ENCODE results near the gene CORO1C.

- TF ChIP-seq CTCF (IDR thresholded peaks at IDR 0.05) = no peak
- TF ChIP-seq EP300 (IDR thresholded peaks at IDR 0.05) = no peak
- no peak for TF ChIP-seq POLR2A (IDR thresholded peaks at IDR 0.05)
- no peak for TF ChIP-seq POLR2AphosphoS5 (IDR thresholded peaks at IDR 0.05)
Measured at GRCh38 chr12:108770963-108771362, 39.6 kb upstream of the CORO1C start.
